Measurements from ENCODE around the gene G6PD.

GRCh38 chrX:154490414-154491083 lies 56.1 kb downstream of the G6PD start, which contains the start of gene SLC10A3:
- TF ChIP-seq CTCF (conservative IDR thresholded peaks at IDR 0.05; ENCODE audit: low read depth, low read length) (0 out of 2 replicates have a peak, but pooled peaks have one; percentile 10), POLR2A (IDR thresholded peaks at IDR 0.05; ENCODE audit: low read depth, low read length) (peak; percentile 95), RCOR1 (IDR thresholded peaks at IDR 0.05; ENCODE audit: insufficient replicate concordance, low read length) (no peak), MXI1 (IDR thresholded peaks at IDR 0.05; ENCODE audit: borderline replicate concordance, low read depth, low read length) (no peak), MAFK (IDR thresholded peaks at IDR 0.05; ENCODE audit: low read depth, low read length) (no peak), SMC3 (IDR thresholded peaks at IDR 0.05; ENCODE audit: low read depth, low read length) (no peak), NFE2L2 (IDR thresholded peaks at IDR 0.05; ENCODE audit: low read depth, low read length) (no peak), MAZ (IDR thresholded peaks at IDR 0.05; ENCODE audit: borderline replicate concordance, low read depth, low read length) (0 out of 2 replicates have a peak, but pooled peaks have one; percentile 35), RFX5 (IDR thresholded peaks at IDR 0.05; ENCODE audit: low read depth, low read length) (no peak)
